Measurements from ENCODE around the gene GJA4. TPM values are rescaled to one million over a fixed set of nuclear protein-coding genes. Genes with fewer than 3 reads are reported as not detected.

The GJA4 gene
- total RNA-seq, 2 donors from 2014 or later = 9.0 TPM

DNA sequence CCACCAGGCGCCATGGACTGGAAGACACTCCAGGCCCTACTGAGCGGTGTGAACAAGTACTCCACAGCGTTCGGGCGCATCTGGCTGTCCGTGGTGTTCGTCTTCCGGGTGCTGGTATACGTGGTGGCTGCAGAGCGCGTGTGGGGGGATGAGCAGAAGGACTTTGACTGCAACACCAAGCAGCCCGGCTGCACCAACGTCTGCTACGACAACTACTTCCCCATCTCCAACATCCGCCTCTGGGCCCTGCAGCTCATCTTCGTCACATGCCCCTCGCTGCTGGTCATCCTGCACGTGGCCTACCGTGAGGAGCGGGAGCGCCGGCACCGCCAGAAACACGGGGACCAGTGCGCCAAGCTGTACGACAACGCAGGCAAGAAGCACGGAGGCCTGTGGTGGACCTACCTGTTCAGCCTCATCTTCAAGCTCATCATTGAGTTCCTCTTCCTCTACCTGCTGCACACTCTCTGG is 8.0 kb upstream of the GJA4 start:
- H3K4me3 ChIP-seq (ENCODE audit: low read length) = no peak overlapping the region
- H3K4me1 Mint-ChIP-seq = peaks cover 25% of the 10 kb centered on the region
- 94 to 95% methylated on average over 19 to 28 of the region's 28 CpGs for WGBS, 2 experiments (ENCODE audit: insufficient coverage in 1 of 2, insufficient read length in 1 of 2)

DNA sequence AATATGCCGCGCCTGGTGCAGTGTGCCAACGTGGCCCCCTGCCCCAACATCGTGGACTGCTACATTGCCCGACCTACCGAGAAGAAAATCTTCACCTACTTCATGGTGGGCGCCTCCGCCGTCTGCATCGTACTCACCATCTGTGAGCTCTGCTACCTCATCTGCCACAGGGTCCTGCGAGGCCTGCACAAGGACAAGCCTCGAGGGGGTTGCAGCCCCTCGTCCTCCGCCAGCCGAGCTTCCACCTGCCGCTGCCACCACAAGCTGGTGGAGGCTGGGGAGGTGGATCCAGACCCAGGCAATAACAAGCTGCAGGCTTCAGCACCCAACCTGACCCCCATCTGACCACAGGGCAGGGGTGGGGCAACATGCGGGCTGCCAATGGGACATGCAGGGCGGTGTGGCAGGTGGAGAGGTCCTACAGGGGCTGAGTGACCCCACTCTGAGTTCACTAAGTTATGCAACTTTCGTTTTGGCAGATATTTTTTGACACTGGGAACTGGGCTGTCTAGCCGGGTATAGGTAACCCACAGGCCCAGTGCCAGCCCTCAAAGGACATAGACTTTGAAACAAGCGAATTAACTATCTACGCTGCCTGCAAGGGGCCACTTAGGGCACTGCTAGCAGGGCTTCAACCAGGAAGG is 7.4 kb upstream of the GJA4 start:
- H3K9me3 Mint-ChIP-seq = no peaks in the 10 kb centered on the region
- no peak overlapping the region for H3K9ac ChIP-seq (ENCODE audit: extremely low read depth, low read length, poor library complexity, severe bottlenecking)
- H3K4me1 ChIP-seq (ENCODE audit: control insufficient read depth, insufficient read depth, low read length) = peaks cover 6% of the 10 kb centered on the region
- no peaks in the 10 kb centered on the region for H3K9me3 ChIP-seq (ENCODE audit: control insufficient read depth, low read length)
- no peak overlapping the region for H3K4me3 Mint-ChIP-seq
- WGBS, 2 experiments (ENCODE audit: insufficient coverage in 1 of 2, insufficient read length in 1 of 2) = 91% methylated on average over 14 to 22 of the region's 22 CpGs
- H3K27me3 Mint-ChIP-seq (ENCODE audit: insufficient read depth) = peaks cover 15% of the 10 kb centered on the region
- H3K36me3 ChIP-seq (ENCODE audit: control insufficient read depth, insufficient read depth, low read length) = no peaks in the 10 kb centered on the region
- H3K27ac Mint-ChIP-seq = no peak overlapping the region
- no peaks in the 10 kb centered on the region for H3K36me3 Mint-ChIP-seq (ENCODE audit: low read depth)
- no peak overlapping the region for H3K4me3 ChIP-seq (ENCODE audit: low read length)
- H3K27ac ChIP-seq (ENCODE audit: low read depth, low read length) = no peak overlapping the region
- H3K27me3 ChIP-seq (ENCODE audit: control insufficient read depth, insufficient read depth, low read length, poor library complexity, severe bottlenecking) = peaks cover 23% of the 10 kb centered on the region
- DNase-seq = no peak
- TF ChIP-seq, protein P1, sequence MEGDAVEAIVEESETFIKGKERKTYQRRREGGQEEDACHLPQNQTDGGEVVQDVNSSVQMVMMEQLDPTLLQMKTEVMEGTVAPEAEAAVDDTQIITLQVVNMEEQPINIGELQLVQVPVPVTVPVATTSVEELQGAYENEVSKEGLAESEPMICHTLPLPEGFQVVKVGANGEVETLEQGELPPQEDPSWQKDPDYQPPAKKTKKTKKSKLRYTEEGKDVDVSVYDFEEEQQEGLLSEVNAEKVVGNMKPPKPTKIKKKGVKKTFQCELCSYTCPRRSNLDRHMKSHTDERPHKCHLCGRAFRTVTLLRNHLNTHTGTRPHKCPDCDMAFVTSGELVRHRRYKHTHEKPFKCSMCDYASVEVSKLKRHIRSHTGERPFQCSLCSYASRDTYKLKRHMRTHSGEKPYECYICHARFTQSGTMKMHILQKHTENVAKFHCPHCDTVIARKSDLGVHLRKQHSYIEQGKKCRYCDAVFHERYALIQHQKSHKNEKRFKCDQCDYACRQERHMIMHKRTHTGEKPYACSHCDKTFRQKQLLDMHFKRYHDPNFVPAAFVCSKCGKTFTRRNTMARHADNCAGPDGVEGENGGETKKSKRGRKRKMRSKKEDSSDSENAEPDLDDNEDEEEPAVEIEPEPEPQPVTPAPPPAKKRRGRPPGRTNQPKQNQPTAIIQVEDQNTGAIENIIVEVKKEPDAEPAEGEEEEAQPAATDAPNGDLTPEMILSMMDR (conservative IDR thresholded peaks at IDR 0.05) = no peak
- H3K4me1 Mint-ChIP-seq = peaks cover 22% of the 10 kb centered on the region

More for the DNA sequence above, 8.0 kb upstream of the GJA4 start:
- DNase-seq = no peak
- peaks cover 6% of the 10 kb centered on the region for H3K4me1 ChIP-seq (ENCODE audit: control insufficient read depth, insufficient read depth, low read length)
- Mint-ChIP-seq H3K27me3 (ENCODE audit: insufficient read depth) (peaks cover 20% of the 10 kb centered on the region), H3K27ac (no peak overlapping the region), H3K4me3 (no peak overlapping the region), H3K9me3 (no peaks in the 10 kb centered on the region), H3K36me3 (ENCODE audit: low read depth) (no peaks in the 10 kb centered on the region)
- H3K27ac ChIP-seq (ENCODE audit: low read depth, low read length) = no peak overlapping the region
- TF ChIP-seq, protein P1 (conservative IDR thresholded peaks at IDR 0.05) = no peak
- H3K36me3 ChIP-seq (ENCODE audit: control insufficient read depth, insufficient read depth, low read length) = no peaks in the 10 kb centered on the region
- no peak overlapping the region for H3K9ac ChIP-seq (ENCODE audit: extremely low read depth, low read length, poor library complexity, severe bottlenecking)
- H3K9me3 ChIP-seq (ENCODE audit: control insufficient read depth, low read length) = no peaks in the 10 kb centered on the region
- H3K27me3 ChIP-seq (ENCODE audit: control insufficient read depth, insufficient read depth, low read length, poor library complexity, severe bottlenecking) = peaks cover 27% of the 10 kb centered on the region

DNA sequence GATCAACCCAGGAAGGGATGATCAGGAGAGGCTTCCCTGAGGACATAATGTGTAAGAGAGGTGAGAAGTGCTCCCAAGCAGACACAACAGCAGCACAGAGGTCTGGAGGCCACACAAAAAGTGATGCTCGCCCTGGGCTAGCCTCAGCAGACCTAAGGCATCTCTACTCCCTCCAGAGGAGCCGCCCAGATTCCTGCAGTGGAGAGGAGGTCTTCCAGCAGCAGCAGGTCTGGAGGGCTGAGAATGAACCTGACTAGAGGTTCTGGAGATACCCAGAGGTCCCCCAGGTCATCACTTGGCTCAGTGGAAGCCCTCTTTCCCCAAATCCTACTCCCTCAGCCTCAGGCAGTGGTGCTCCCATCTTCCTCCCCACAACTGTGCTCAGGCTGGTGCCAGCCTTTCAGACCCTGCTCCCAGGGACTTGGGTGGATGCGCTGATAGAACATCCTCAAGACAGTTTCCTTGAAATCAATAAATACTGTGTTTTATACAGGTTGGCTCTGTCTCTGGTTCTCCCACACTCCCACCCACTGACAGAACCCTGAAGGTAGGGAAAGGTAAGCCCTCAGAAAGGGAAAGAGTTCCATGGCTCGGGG is 6.8 kb upstream of the GJA4 start:
- H3K9me3 Mint-ChIP-seq = no peaks in the 10 kb centered on the region
- Histone ChIP-seq H3K27ac (ENCODE audit: low read depth, low read length) (no peak overlapping the region), H3K4me3 (ENCODE audit: low read length) (no peak overlapping the region), H3K27me3 (ENCODE audit: control insufficient read depth, insufficient read depth, low read length, poor library complexity, severe bottlenecking) (peaks cover 17% of the 10 kb centered on the region), H3K9me3 (ENCODE audit: control insufficient read depth, low read length) (no peaks in the 10 kb centered on the region), H3K9ac (ENCODE audit: extremely low read depth, low read length, poor library complexity, severe bottlenecking) (no peak overlapping the region), H3K36me3 (ENCODE audit: control insufficient read depth, insufficient read depth, low read length) (no peaks in the 10 kb centered on the region), H3K4me1 (ENCODE audit: control insufficient read depth, insufficient read depth, low read length) (peaks cover 6% of the 10 kb centered on the region)
- TF ChIP-seq, protein P1 (conservative IDR thresholded peaks at IDR 0.05) = no peak
- no peak overlapping the region for H3K4me3 Mint-ChIP-seq
- peaks cover 16% of the 10 kb centered on the region for H3K27me3 Mint-ChIP-seq (ENCODE audit: insufficient read depth)
- no peak for DNase-seq
- H3K27ac Mint-ChIP-seq = no peak overlapping the region
- H3K4me1 Mint-ChIP-seq = peaks cover 18% of the 10 kb centered on the region
- H3K36me3 Mint-ChIP-seq (ENCODE audit: low read depth) = no peaks in the 10 kb centered on the region
- 72% methylated on average over 4 of the region's 4 CpGs; no CpG with 5 or more reads in 1 of the 2 experiments for whole genome bisulfite sequencing, 2 experiments (ENCODE audit: insufficient coverage in 1 of 2, insufficient read length in 1 of 2)
